SKM-1 (cell line): ENCODE results near the gene TMEM242.

Source experiments
- DNase-seq: peaks from one replicate; lab custom pipeline; 2025; ENCODE audit not compliant: unreplicated experiment; lab: John Stamatoyannopoulos, UW

The TMEM242 gene

GRCh38 chr6:157253699-157254098 is 69.6 kb downstream of the TMEM242 start:
- no peak for DNase-seq

GRCh38 chr6:157253017-157253416 is 70.3 kb downstream of the TMEM242 start:
- no peak for DNase-seq

GRCh38 chr6:157251586-157252247 is 71.6 kb downstream of the TMEM242 start:
- DNase-seq = no peak

- DNase-seq = no peak
Observed at GRCh38 chr6:157249826-157250225, 73.5 kb downstream of the TMEM242 start.

DNA sequence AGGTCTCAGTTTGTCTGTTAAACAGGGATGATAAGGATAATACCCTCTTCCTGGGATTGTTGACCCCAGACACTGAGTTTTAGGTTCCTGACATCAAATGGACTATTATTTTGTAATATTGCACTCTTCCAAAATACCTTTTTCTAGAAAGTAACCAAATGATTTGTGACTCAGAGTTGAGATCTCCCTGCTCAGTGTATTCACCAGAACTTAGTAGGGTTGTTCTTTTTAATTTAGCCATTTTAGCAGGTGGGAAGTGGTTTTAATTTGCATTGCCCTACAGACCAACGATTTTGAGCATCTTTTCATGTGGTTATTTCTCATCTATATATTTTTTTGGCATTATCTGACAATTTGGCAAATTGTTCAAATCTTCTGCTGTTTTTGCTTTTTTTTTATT is 75.1 kb downstream of the TMEM242 start:
- DNase-seq = no peak

- DNase-seq = no peak
Observed at GRCh38 chr6:157246771-157247484, 76.4 kb downstream of the TMEM242 start.

- no peak for DNase-seq
Observed at GRCh38 chr6:157246048-157246630, 77.2 kb downstream of the TMEM242 start.

- no peak for DNase-seq
Observed at GRCh38 chr6:157245436-157245835, 77.9 kb downstream of the TMEM242 start.

GRCh38 chr6:157244780-157245179 is 78.5 kb downstream of the TMEM242 start:
- no peak for DNase-seq

GRCh38 chr6:157244175-157244574 is 79.1 kb downstream of the TMEM242 start:
- no peak for DNase-seq

- no peak for DNase-seq
Observed at GRCh38 chr6:157242791-157243190, 80.5 kb downstream of the TMEM242 start.

- DNase-seq = no peak
Observed at GRCh38 chr6:157240960-157241311, 82.4 kb downstream of the TMEM242 start.

- DNase-seq = no peak
Observed at GRCh38 chr6:157240059-157240959, 83.0 kb downstream of the TMEM242 start.

DNA sequence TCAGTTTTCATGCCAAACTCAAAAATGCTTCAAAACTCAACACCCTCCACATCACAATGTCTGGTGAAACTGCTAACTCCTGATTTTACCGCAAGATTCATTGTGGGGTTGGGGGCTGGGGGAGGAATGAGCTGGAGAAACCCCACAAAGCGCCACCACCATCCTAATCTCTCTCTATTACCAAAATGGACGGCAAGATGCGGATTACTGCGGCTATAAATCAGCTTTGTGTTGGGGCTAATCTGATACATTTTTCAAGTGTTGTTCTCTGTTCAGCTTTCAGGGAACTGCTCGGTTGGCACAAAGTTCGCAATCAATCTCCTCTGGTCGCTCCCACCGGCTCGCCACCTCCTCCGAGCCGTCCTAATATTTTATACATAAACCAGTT is 83.7 kb downstream of the TMEM242 start:
- no peak for DNase-seq
